ENCODE data around the gene EXO1.

DNA sequence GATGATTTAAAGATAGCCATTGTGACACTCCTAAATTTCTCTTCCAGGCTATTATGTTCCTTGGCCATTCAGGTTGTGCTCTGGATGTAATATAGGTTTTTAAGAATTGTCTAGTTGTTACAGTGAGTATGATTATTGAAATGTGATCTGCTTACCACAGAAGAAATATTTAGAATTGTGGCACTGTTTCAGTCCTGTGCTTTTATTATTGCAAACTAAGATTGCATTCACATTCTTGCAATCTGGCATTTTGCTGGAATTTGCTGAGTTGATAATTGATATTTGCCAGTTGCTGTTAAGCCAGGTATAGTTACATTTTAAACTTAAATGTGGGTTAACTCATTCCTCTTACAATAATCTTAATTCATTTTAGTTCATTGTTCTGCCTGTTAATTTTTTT, 22.3 kb downstream of the EXO1 start:
- TF ChIP-seq, protein P1, sequence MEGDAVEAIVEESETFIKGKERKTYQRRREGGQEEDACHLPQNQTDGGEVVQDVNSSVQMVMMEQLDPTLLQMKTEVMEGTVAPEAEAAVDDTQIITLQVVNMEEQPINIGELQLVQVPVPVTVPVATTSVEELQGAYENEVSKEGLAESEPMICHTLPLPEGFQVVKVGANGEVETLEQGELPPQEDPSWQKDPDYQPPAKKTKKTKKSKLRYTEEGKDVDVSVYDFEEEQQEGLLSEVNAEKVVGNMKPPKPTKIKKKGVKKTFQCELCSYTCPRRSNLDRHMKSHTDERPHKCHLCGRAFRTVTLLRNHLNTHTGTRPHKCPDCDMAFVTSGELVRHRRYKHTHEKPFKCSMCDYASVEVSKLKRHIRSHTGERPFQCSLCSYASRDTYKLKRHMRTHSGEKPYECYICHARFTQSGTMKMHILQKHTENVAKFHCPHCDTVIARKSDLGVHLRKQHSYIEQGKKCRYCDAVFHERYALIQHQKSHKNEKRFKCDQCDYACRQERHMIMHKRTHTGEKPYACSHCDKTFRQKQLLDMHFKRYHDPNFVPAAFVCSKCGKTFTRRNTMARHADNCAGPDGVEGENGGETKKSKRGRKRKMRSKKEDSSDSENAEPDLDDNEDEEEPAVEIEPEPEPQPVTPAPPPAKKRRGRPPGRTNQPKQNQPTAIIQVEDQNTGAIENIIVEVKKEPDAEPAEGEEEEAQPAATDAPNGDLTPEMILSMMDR (IDR thresholded peaks at IDR 0.05; ENCODE audit: low read depth, low read length, poor library complexity, severe bottlenecking), result no peak
- no peak for TF ChIP-seq EZH2phosphoT487 (IDR thresholded peaks at IDR 0.05; ENCODE audit: borderline replicate concordance, low read length)

All from DOHH2 (cell line).